Fibroblast of lung (primary cell): ENCODE measurements around the gene SEPHS1.
"Not testable (repeated sequence)": the region's sequence is repeated elsewhere in the genome, so short reads cannot be mapped to it uniquely, and the experiment has no call there.

ENCODE experiments used
- CTCF ChIP-seq, 2 donors: IDR thresholded peaks in 1 of 2; conservative IDR thresholded peaks in 1 of 2; 1 replicate in 1 of 2; 2 replicates in 1 of 2; pipeline ENCODE4 v1.5.1; 2011 to 2012; ENCODE audit warnings: low read length in 2 of 2, control low read depth in 1 of 2, inconsistent platforms in 1 of 2, low read depth in 1 of 2, mild to moderate bottlenecking in 1 of 2
- EZH2 ChIP-seq: IDR thresholded peaks from 2 replicates; pipeline ENCODE4 v1.5.1; 2012; ENCODE audit warnings: low read length, control low read depth, mild to moderate bottlenecking; ENCODE audit errors: missing control alignments

DNA sequence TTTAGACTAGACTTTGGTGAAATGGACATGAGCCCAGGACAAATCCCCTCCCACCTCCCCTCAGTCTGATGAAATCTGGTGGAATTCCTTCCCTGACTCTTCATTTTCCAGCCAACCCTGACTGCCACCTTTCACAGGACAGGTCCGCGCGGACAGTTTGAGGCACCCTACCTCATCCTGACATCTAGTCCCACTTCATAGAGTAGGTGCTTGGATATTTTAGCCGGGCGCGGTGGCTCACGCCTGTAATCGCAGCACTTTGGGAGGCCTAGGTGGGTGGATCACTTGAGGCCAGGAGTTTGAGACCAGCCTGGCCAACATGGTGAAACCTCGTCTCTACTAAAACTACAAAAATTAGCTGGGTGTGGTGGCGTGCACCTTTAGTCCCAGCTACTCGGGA is 71.9 kb downstream of the SEPHS1 start:
- not testable (repeated sequence) for TF ChIP-seq CTCF (conservative IDR thresholded peaks at IDR 0.05 in 1 of 2, IDR thresholded peaks at IDR 0.05 in 1 of 2; ENCODE audit: low read depth in 1 of 2, low read length in 2 of 2); EZH2
